HG02981 (cell line): Measurements from ENCODE around the gene KATNA1.

Experiments
- ATAC-seq: cut with Tn5 transposase; IDR thresholded peaks from one replicate; pipeline ENCODE4 v1.9.1; 2021; ENCODE audit warnings: mild to moderate bottlenecking, moderate library complexity; ENCODE audit not compliant: unreplicated experiment

Gene KATNA1

GRCh38 chr6:149545258-149545753 lies 103.2 kb downstream of the KATNA1 start:
- peak; percentile 37 for ATAC-seq
